ENCODE results near the gene SLC23A2.

Gene SLC23A2

GRCh38 chr20:4886771-4887527 is 114.4 kb downstream of the SLC23A2 start:
- no peak for TF ChIP-seq CTCF (IDR thresholded peaks at IDR 0.05; ENCODE audit: poor library complexity, severe bottlenecking)
- ATAC-seq (ENCODE audit: low read depth): no peak
- Histone ChIP-seq H3K27me3 (ENCODE audit: insufficient read depth, poor library complexity, severe bottlenecking) (no peaks in the 10 kb centered on the region), H3K27ac (ENCODE audit: poor library complexity, severe bottlenecking) (no peak overlapping the region), H3K4me3 (ENCODE audit: severe bottlenecking) (no peak overlapping the region), H3K4me1 (ENCODE audit: insufficient read depth, poor library complexity, severe bottlenecking) (no peaks in the 10 kb centered on the region), H3K9me3 (ENCODE audit: severe bottlenecking) (no peaks in the 10 kb centered on the region), H3K36me3 (ENCODE audit: low read depth) (peaks cover 10% of the 10 kb centered on the region)
- DNase-seq (ENCODE audit: low spot score): no peak

GRCh38 chr20:4885877-4886276 is 115.4 kb downstream of the SLC23A2 start:
- no peak for DNase-seq (ENCODE audit: low spot score)
- peaks cover 10% of the 10 kb centered on the region for H3K36me3 ChIP-seq (ENCODE audit: low read depth)
- no peak for TF ChIP-seq CTCF (IDR thresholded peaks at IDR 0.05; ENCODE audit: poor library complexity, severe bottlenecking)

GRCh38 chr20:4883546-4883945 is 117.8 kb downstream of the SLC23A2 start:
- Histone ChIP-seq H3K4me1 (ENCODE audit: insufficient read depth, poor library complexity, severe bottlenecking) (no peaks in the 10 kb centered on the region), H3K4me3 (ENCODE audit: severe bottlenecking) (no peak overlapping the region), H3K27me3 (ENCODE audit: insufficient read depth, poor library complexity, severe bottlenecking) (no peaks in the 10 kb centered on the region), H3K9me3 (ENCODE audit: severe bottlenecking) (no peaks in the 10 kb centered on the region), H3K36me3 (ENCODE audit: low read depth) (peaks cover 6% of the 10 kb centered on the region), H3K27ac (ENCODE audit: poor library complexity, severe bottlenecking) (no peak overlapping the region)
- TF ChIP-seq CTCF (IDR thresholded peaks at IDR 0.05; ENCODE audit: poor library complexity, severe bottlenecking): no peak
- DNase-seq (ENCODE audit: low spot score) (peak; percentile 52), ATAC-seq (ENCODE audit: low read depth) (no peak)

More at GRCh38 chr20:4885877-4886276, 115.4 kb downstream of the SLC23A2 start:
- Histone ChIP-seq H3K27ac (ENCODE audit: poor library complexity, severe bottlenecking) (no peak overlapping the region), H3K4me1 (ENCODE audit: insufficient read depth, poor library complexity, severe bottlenecking) (no peaks in the 10 kb centered on the region), H3K9me3 (ENCODE audit: severe bottlenecking) (no peaks in the 10 kb centered on the region), H3K4me3 (ENCODE audit: severe bottlenecking) (no peak overlapping the region), H3K27me3 (ENCODE audit: insufficient read depth, poor library complexity, severe bottlenecking) (no peaks in the 10 kb centered on the region)
- no peak for ATAC-seq (ENCODE audit: low read depth)

GRCh38 chr20:4883051-4883450 is 118.3 kb downstream of the SLC23A2 start:
- no peak for ATAC-seq (ENCODE audit: low read depth)
- Histone ChIP-seq H3K27me3 (ENCODE audit: insufficient read depth, poor library complexity, severe bottlenecking) (no peaks in the 10 kb centered on the region), H3K4me3 (ENCODE audit: severe bottlenecking) (no peak overlapping the region), H3K4me1 (ENCODE audit: insufficient read depth, poor library complexity, severe bottlenecking) (no peaks in the 10 kb centered on the region), H3K36me3 (ENCODE audit: low read depth) (peaks cover 7% of the 10 kb centered on the region), H3K27ac (ENCODE audit: poor library complexity, severe bottlenecking) (no peak overlapping the region), H3K9me3 (ENCODE audit: severe bottlenecking) (no peaks in the 10 kb centered on the region)
- DNase-seq (ENCODE audit: low spot score): peak; percentile 6
- TF ChIP-seq CTCF (IDR thresholded peaks at IDR 0.05; ENCODE audit: poor library complexity, severe bottlenecking): no peak
